HG02973 (cell line): ENCODE measurements around the gene PPAN.
A peak's percentile ranks its signal among the peaks of the same experiment; 100 is the strongest.

ENCODE experiments used
- ATAC-seq: cut with Tn5 transposase; IDR thresholded peaks from one replicate; pipeline ENCODE4 v1.9.1; 2021; ENCODE audit warnings: moderate library complexity; ENCODE audit not compliant: unreplicated experiment

The PPAN gene, protein sequence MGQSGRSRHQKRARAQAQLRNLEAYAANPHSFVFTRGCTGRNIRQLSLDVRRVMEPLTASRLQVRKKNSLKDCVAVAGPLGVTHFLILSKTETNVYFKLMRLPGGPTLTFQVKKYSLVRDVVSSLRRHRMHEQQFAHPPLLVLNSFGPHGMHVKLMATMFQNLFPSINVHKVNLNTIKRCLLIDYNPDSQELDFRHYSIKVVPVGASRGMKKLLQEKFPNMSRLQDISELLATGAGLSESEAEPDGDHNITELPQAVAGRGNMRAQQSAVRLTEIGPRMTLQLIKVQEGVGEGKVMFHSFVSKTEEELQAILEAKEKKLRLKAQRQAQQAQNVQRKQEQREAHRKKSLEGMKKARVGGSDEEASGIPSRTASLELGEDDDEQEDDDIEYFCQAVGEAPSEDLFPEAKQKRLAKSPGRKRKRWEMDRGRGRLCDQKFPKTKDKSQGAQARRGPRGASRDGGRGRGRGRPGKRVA

DNA sequence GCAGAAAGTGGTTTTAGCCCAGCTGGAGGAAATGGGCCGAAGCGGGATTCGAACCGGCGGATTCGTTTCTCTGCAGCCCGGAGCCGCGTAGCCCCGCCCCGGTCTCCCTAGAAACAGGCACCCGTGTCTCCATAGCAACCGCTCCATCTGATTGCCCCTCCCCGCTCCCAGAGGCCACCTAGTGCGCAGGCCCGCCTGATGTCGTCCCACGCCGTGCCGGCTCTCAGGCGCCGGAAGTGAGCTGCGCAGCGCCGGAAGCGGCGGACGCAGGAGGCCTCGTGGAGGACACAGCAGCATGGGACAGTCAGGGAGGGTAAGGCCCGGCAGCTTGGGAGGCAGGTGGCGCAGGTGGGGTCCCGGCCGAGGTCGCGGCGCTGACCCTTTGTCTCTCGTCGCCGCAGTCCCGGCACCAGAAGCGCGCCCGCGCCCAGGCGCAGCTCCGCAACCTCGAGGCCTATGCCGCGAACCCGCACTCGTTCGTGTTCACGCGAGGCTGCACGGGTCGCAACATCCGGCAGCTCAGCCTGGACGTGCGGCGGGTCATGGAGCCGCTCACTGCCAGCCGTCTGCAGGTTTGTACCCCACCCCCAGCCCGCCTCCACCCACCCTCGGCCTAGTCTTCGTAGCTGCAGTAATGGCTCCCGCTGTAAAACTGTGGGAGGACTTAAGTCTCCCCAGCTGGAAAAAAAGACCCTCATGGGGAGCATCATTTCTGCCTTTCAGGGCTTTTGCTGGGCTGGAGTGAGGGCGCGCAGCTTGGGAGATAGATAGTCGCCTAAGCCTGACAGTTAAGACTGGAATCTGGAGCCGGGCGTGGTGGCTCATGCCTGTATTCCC is at the start of gene PPAN:
Gene PPAN, plus strand, starts transcription at position 263 of the 837 bp plus-strand sequence. Its CDS starts 33 bp downstream, at position 296.
- peak; percentile 36 for ATAC-seq

DNA sequence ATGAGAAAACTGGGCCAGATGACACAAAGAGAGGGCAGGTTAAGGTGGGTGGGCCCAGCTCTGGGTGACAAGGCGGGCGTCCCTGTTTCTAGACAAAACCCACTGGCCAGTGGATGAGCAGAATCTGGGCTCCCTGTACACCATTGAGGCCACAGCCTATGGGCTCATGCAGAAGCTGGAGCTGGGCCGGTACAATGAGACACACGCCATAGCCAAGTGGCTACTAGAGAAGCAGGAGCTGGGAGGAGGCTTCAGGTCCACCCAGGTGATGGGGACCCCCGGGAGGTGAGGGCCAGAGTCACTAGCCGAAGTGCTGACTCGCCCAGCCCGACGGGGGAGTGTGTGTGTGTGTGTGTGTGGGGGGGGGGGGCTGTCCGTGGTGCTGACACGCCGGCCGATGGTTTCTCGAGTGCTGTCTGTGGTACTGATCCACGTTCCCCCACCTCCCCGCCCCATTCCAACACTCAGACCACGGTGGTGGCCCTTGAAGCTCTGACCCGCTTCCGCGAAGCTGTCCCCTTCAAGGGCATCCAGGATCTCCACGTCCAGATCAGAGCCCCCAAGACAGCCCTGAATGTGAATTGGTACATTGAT is 44.3 kb upstream of the PPAN start:
- no peak for ATAC-seq

DNA sequence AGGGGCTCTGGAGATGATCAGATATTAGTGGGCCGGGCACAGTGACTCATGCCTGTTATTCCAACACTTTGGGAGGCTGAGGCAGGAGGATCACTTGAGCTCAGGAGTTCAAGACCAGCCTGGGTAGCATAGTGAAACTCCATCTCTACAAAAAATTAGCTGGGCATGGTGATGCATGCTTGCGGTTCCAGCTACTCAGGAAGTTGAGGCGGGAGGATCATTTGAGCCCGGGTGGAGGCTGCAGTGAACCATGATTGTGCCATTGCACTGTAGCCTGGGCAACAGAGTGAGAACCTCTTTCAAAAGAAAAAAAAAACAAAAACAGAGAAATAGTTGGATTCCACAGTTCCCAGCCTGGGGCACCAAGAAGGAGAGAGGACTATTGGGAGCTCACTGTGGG is 38.0 kb upstream of the PPAN start:
- ATAC-seq = no peak

DNA sequence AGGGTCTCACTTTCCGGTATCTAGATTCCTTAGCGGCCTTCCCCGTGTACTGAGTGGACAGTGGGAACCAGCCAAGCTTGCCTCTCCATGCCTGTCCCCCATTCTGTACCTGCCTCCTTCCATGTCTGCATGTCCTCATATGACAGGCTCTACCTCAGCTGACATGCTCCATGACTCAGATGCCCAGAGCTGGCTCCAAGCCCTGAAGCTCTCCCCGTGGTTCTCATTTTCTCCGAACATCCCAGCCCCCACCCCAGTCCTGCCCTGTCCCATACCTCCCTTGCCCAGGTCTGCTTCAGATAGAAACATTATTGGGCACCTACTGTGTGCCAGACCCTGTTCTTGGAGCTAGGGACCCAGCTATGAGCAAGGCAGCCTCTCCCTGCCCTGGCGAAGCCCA is 37.1 kb upstream of the PPAN start:
- ATAC-seq = no peak

DNA sequence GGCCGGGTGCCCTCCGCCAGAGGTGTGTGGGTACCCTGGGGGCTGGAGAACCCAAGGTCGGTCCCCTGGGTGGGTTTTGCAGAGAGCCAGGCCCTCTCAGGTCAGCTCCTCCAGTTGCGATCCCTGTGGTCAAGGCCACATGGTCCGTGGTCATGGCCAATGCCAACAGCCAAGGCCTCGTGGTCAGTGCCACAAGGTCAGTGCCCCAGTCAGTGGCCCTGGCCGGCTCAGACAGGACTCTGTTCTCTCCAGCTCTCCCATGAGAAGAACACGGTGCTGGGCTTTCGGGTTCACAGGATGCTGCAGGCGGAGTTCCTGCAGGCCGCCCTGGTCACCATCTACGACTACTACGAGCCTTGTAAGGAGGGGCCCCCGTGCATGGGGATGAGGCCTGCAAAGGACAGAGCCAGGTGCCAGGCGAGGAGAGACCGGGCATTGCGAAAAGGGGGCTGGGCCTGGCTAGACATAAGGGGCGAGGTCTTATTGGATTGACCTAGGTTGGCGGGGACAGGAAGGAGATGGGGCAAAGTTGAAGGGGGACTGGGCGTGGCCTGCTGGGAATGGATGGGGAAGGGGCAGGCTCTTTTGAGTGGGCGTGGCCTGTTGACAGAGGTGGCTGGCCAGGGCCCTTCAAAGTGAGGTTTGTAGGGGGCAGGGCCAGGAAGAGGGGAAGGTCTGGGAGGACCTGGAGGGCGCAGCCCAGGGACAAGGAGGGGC is 35.3 kb upstream of the PPAN start:
- no peak for ATAC-seq

DNA sequence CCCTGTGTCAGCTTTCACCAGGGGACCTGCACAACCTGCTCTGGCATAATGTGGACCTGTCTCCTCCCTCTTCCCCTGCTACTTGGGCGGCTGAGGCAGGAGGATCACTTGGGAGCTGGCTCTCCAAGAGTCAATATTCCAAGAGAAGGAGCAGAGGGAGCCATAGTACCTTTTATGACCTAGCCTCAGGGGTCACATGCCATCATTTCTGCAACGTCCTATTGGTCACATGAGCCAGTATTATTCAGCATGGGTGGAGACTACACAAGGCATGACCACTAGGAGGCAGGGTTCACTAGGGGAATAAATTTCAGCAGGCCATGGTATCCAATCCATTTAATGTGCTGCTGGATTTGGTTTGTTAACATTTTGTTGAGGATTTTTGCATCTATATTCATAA is 32.0 kb upstream of the PPAN start:
- no peak for ATAC-seq

DNA sequence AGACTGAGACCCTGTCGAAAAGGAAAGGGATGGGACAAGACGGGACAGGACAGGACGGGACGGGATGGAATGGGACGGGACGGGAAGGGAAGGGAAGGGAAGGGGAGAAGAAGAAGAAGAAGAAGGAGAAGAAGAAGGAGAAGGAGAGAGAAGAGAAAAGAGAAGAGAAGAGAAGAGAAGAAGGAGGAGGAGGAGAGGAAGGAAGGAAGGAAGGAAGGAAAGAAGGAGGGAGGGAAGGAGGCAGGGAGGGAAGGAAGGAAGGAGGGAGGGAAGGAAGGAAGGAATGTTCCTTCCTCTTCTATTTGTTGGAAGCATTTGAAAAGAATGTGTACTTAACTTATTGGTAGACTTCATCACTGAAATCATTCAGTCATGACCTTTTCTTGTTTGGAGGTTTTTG is 29.6 kb upstream of the PPAN start:
- ATAC-seq = no peak

DNA sequence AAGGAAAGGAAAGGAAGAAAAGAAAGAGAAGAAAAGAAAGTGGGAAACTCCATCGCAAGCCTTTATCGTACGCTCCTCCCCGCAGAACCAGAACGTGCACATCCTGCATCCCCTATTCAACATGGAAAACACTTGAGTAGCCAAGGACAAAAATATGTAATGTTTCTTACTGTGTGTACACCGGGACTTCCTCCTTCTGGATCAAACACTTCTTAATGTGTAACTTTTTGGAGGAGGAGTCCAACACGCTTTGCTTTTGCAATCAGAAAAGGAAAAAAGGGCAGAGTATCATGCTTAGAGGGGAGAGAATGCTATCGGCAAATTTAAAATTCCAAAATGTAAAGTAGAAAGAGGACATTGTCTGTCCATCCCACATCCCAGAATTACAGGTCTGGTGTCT is 27.8 kb upstream of the PPAN start:
- no peak for ATAC-seq

DNA sequence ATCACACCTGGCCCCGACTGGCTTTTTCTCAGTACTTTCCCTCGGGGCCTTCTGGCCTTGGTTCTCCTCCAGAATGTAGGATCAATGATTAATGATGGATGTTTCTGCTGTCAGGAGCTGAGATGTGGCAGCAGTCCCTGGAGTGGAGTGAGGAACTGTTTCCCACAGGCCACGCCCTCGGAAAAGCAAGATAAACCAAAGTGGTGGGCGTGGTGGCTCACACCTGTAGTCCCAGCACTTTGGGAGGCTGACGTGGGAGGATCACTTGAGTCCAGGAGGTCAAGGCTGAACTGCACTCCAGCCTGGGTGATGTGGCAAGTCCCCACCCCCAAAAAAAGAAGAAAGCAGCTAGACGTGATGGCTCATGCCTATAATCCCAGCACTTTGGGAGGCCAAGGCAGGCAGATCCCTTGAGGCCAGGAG is 27.1 kb upstream of the PPAN start:
- no peak for ATAC-seq

DNA sequence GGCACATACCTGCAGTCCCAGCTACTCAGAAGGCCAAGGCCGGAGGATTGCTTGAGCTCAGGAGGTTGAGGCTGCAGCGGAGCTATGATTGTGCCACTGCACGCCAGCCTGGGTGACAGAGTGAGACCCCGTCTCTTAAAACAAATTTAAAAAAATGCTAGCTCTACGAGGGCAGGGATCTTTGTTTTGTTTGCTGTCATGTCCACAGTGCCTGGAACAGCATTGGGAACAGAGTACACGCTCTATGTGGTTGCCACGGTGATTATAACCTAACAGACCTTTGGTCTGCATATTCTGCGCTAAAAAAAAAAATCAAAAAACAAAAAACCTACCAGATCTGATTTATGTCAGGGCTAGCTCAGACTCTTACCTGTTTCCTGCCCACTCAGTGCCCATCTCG is 22.3 kb upstream of the PPAN start:
- no peak for ATAC-seq

DNA sequence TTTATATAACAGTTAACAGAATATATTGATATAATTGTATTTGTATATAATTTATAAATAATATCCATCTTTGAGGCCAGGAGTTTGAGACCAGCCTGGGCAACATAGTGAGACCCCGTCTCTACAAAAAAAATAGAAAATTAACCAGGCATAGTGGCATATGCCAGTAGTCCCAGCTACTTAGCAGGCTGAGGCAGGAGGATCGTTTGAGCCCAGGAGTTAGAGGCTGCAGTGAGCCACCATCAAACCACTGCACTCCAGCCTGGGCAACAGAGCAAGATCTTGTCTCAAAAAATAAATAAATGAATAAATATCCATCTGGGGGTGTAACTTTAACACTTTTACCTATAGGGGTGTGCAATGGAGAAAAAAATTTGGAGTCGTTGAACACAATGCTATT is 21.4 kb upstream of the PPAN start:
- no peak for ATAC-seq

DNA sequence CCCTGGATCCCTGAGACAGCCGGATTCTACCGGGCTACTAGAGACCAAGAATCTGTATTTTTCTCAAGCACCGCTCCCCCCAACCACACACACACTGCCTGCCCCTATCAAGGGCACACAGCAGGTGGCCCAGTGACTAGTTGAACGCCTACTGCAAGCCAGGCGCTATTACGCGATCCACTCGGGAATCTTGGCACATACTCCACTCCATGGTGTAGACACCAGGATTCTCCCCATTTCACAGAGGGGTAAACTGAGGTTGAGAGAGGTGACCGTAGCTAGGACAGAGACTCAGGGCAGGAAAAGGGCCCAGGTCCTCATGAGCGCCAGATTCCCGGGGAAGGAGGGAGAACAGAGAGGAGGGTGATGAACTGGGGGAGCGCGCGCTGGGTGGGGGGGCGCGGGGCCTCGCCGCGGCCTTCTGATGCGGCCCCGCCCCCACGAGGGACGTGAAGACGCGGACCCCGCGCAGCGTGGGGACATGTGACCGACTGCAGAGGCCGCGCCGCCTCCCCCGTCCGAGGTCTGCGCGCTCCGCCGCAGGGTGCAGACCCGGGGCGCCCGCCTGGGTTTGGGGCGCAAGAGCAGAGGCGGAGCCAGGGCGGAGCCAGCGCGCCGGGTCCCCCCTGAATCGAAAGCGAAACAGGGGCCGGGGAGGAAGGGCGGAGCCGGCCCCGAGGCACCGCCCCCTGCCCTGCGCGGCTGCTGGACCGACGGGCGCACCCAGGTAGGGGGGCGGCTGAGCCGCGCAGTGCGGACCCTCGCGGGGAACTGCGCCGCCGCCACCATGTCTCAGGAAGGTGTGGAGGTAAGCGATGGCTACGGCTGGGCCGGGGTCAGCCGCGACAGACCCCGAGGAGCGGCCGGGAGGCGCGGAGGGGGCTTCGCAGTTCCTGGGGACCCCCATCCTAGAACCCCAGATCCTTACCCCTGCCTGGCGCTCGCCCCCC is 20.2 kb upstream of the PPAN start, which contains the start of gene SHFL:
Gene SHFL, plus strand, starts transcription at position 677 of the 950 bp plus-strand sequence. Its CDS starts 111 bp downstream, at position 788.
- peak; percentile 70 for ATAC-seq

DNA sequence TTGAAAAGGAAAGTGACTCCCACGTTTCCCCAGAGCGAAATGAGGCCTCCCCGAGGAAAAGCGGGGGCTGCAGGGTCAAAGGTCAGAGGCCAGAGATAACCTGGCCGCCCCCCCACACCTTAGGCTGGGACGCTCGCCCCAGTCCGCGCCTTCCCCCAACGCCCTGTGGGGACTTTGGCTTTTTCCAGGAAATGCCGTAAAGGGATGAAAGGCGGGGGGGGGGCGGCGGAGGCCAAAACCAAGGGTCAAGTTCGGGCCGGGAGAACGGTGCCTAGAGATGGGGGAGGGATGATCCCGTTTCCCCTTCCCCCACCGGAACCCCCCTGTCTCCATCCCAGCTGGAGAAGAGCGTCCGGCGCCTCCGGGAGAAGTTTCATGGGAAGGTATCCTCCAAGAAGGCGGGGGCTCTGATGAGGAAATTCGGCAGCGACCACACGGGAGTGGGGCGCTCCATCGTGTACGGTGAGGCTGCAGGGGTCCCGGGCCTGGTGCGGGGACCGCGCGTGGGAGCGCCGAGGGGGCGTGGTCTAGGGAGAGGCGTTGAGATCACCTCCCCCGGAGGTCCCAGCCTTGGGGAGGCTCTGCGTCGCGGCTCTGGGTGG is 19.5 kb upstream of the PPAN start:
- ATAC-seq = no peak

DNA sequence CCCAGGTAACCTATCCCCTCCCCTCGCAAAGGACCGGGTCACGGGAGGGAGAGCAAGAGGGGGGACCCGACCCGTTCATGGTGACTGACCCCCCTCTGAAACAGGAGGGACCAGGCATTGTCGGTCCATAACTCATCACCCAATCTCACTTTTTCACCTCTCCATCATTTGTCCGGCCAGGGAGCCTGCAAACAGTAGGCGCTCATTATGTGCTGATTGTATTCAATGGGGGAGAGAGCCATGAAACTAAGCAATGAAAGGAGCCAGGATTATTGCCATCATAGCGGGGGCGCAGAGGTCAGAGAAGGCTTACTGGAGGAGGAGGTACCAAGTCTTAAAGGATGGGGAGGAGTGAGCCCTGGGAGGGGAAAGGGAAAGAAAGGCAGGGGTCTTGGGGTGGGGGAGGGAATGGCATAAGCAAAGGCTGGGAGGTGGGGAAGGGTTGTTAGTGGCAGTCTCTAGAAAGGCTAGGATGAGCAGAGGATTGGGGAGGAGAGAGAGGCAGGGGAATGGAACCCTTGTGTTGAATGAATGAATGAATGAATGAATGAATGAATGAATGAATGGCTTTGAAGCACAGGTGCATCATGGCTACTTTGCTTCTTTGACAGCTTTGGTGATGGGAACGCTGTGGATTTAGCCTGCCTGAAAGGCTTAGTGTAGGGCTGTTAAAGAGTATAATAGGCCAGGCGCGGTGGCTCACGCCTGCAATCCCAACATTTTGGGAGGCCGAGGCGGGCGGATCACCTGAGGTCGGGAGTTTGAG is 18.7 kb upstream of the PPAN start:
- ATAC-seq = no peak

DNA sequence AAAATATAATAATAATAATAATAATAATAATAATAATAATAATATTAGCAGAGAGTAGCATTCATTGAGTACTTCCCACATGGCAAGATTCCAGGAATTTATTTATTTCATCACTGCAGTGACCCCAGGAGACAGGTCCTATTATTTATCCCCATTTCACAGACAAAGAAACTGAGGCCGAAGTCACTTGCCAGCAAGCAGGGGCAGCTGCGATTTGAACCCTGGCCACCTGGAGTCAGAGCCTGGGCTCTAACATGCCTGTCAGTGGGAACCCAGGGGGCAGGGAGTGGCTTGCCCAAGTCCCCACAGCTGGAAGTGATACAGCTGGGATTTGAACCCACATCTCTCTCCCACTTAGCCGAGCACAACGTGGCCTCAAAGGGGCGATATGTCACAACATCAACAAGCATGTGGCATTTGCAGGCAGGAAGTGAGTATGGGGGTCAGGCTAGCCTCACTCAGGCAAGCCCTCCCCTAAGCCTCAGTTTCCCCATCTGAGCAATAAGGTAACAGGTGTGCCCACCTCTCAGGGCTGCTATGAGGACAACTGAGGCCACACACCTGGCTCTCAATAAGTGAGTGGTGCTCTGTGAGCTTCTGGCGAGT is 17.1 kb upstream of the PPAN start:
- ATAC-seq = no peak

DNA sequence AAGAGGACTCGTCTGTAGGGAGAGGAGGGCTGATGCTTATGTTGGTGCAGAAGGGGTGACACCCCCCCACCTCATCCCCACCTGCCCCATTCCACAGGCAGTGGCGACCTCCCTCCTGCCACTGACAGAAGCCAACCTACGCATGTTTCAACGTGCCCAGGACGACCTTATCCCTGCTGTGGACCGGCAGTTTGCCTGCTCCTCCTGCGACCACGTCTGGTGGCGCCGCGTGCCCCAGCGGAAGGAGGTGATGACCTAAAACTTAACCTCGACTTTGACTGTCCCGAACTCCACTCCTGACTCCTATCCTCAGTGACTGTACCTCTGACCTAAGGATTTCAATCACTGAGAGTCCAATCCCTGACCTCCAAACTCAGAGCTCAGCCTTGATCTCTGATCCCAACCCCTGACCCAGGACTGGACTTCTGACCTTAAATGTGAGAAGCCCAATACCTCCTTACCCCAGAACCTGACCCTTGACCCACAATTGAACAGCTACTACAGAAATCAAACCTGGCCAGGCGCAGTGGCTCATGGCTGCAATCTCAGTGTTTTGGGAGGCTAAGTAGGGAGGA is 16.3 kb upstream of the PPAN start:
- ATAC-seq = no peak

DNA sequence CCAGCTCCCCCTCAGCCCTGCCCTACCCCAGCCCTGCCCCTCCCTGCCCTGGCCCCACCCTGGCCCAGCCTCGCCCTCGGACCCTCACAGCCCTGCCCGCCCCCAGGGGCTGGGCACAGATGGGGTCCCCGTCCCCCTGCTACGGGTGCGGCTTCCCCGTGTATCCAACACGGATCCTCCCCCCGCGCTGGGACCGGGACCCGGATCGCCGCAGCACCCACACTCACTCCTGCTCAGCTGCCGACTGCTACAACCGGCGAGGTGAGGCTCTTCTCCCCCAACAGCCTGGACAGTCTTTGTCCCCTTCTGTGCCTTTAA is 14.8 kb upstream of the PPAN start:
- ATAC-seq = no peak
